ELR (cell line): ENCODE results near the gene SLX4.

ENCODE experiments used
- DNase-seq: peaks from one replicate; pipeline ENCODE4 v3.0.0-alpha.2; 2015; ENCODE audit warnings: low read depth

Gene SLX4

GRCh38 chr16:3601614-3602319, 9.6 kb downstream of the SLX4 start:
- DNase-seq = no peak

GRCh38 chr16:3599922-3600321, 11.5 kb downstream of the SLX4 start:
- no peak for DNase-seq

GRCh38 chr16:3599121-3599520, 12.3 kb downstream of the SLX4 start:
- no peak for DNase-seq

GRCh38 chr16:3598236-3598635, 13.2 kb downstream of the SLX4 start:
- DNase-seq = no peak

GRCh38 chr16:3597676-3598075, 13.7 kb downstream of the SLX4 start:
- no peak for DNase-seq

- DNase-seq = no peak
Measured at GRCh38 chr16:3597226-3597625, 14.2 kb downstream of the SLX4 start.

- no peak for DNase-seq
Measured at GRCh38 chr16:3596101-3596861, 15.1 kb downstream of the SLX4 start.

GRCh38 chr16:3595521-3596021, 15.8 kb downstream of the SLX4 start:
- DNase-seq = no peak

- DNase-seq = no peak
Measured at GRCh38 chr16:3595110-3595486, 16.3 kb downstream of the SLX4 start.

GRCh38 chr16:3594316-3595109, 16.9 kb downstream of the SLX4 start:
- DNase-seq = no peak

- DNase-seq = no peak
Measured at GRCh38 chr16:3592559-3592958, 18.8 kb downstream of the SLX4 start.

GRCh38 chr16:3591991-3592390, 19.4 kb downstream of the SLX4 start:
- no peak for DNase-seq

GRCh38 chr16:3591436-3591803, 20.0 kb downstream of the SLX4 start:
- DNase-seq = no peak

- no peak for DNase-seq
Measured at GRCh38 chr16:3590736-3591435, 20.5 kb downstream of the SLX4 start.

GRCh38 chr16:3589991-3590701, 21.3 kb downstream of the SLX4 start:
- DNase-seq = no peak

GRCh38 chr16:3589441-3589921, 21.9 kb downstream of the SLX4 start:
- DNase-seq = no peak

- no peak for DNase-seq
Measured at GRCh38 chr16:3589001-3589400, 22.4 kb downstream of the SLX4 start.

GRCh38 chr16:3587547-3588110, 23.8 kb downstream of the SLX4 start:
- no peak for DNase-seq

- no peak for DNase-seq
Measured at GRCh38 chr16:3584412-3584811, 27.0 kb downstream of the SLX4 start.

GRCh38 chr16:3583303-3584038, 27.9 kb downstream of the SLX4 start:
- DNase-seq = no peak
